ENCODE measurements around the gene KCNMA1.

The KCNMA1 gene

GRCh38 chr10:77644557-77645243, 7.1 kb upstream of the KCNMA1 start:
- H3K4me2 ChIP-seq (ENCODE audit: low read depth, low read length, poor library complexity, severe bottlenecking) = no peak overlapping the region
- no peaks in the 10 kb centered on the region for H3K36me3 ChIP-seq (ENCODE audit: low read length)
- no peaks in the 10 kb centered on the region for H3K27me3 ChIP-seq (ENCODE audit: low read length)
- H3K9ac ChIP-seq (ENCODE audit: low read length) = no peak overlapping the region
- no peak overlapping the region for H3K27ac ChIP-seq (ENCODE audit: low read depth, low read length)
- H3K9me2 ChIP-seq (replicated peaks; ENCODE audit: insufficient read depth, low read length) = no peaks in the 10 kb centered on the region
- H3K9me3 ChIP-seq (ENCODE audit: insufficient read depth, low read length) = no peaks in the 10 kb centered on the region
- H4K20me1 ChIP-seq (ENCODE audit: low read depth, low read length) = no peaks in the 10 kb centered on the region
- no peaks in the 10 kb centered on the region for H3K79me2 ChIP-seq (ENCODE audit: insufficient read depth, low read length)
- H3K4me3 ChIP-seq (ENCODE audit: insufficient read depth, low read length, poor library complexity, severe bottlenecking) = no peak overlapping the region
- no peak overlapping the region for H2AFZ ChIP-seq (ENCODE audit: low read depth, low read length, severe bottlenecking)
- H3F3A ChIP-seq (ENCODE audit: insufficient read depth) = no peaks in the 10 kb centered on the region
- TF ChIP-seq, protein P1, sequence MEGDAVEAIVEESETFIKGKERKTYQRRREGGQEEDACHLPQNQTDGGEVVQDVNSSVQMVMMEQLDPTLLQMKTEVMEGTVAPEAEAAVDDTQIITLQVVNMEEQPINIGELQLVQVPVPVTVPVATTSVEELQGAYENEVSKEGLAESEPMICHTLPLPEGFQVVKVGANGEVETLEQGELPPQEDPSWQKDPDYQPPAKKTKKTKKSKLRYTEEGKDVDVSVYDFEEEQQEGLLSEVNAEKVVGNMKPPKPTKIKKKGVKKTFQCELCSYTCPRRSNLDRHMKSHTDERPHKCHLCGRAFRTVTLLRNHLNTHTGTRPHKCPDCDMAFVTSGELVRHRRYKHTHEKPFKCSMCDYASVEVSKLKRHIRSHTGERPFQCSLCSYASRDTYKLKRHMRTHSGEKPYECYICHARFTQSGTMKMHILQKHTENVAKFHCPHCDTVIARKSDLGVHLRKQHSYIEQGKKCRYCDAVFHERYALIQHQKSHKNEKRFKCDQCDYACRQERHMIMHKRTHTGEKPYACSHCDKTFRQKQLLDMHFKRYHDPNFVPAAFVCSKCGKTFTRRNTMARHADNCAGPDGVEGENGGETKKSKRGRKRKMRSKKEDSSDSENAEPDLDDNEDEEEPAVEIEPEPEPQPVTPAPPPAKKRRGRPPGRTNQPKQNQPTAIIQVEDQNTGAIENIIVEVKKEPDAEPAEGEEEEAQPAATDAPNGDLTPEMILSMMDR (IDR thresholded peaks at IDR 0.05; ENCODE audit: insufficient read depth, low read length, poor library complexity, severe bottlenecking) = no peak
- no peak for TF ChIP-seq EZH2phosphoT487 (conservative IDR thresholded peaks at IDR 0.05; ENCODE audit: low read length)

DNA sequence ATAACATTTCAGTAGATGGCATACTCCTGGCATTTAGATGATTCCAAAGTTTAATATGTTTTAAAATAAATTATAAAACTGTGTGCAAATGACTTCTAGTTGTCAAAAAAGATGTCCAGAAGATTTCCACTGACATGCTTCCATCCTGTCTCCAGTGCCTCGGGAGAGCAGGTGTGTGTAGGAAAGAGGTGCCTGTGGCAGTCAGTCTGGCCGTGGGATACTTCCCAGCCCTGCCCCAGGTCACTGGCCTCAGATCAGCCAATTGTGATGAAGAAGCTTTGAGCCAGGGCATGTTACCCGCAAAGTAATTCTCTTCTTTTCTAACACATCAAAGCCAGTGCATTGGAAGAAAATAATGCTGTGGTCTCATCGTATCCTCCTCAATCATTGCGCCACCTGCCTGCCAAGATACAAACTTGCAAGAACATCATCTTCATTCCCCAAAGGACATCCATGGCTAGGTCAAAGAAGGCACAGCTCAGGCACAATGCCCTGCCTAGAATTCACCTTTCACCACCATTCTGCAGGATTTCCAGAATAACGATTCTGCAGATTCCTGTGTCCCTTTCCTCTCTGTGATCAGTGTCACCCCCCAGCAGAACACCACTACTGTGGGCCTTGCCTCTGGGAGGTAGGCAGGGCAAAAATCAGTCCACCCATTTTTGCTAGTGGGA, 6.3 kb upstream of the KCNMA1 start:
- no peak overlapping the region for H3K9ac ChIP-seq (ENCODE audit: low read length)
- H4K20me1 ChIP-seq (ENCODE audit: low read depth, low read length) = no peaks in the 10 kb centered on the region
- no peaks in the 10 kb centered on the region for H3K79me2 ChIP-seq (ENCODE audit: insufficient read depth, low read length)
- H3K4me2 ChIP-seq (ENCODE audit: low read depth, low read length, poor library complexity, severe bottlenecking) = no peak overlapping the region
- no peaks in the 10 kb centered on the region for H3F3A ChIP-seq (ENCODE audit: insufficient read depth)
- H3K27ac ChIP-seq (ENCODE audit: low read depth, low read length) = no peak overlapping the region
- no peak overlapping the region for H2AFZ ChIP-seq (ENCODE audit: low read depth, low read length, severe bottlenecking)
- no peaks in the 10 kb centered on the region for H3K27me3 ChIP-seq (ENCODE audit: low read length)
- TF ChIP-seq, protein P1 (IDR thresholded peaks at IDR 0.05; ENCODE audit: insufficient read depth, low read length, poor library complexity, severe bottlenecking) = peak; percentile 44
- no peak for TF ChIP-seq EZH2phosphoT487 (conservative IDR thresholded peaks at IDR 0.05; ENCODE audit: low read length)
- H3K9me2 ChIP-seq (replicated peaks; ENCODE audit: insufficient read depth, low read length) = no peaks in the 10 kb centered on the region
- H3K4me3 ChIP-seq (ENCODE audit: insufficient read depth, low read length, poor library complexity, severe bottlenecking) = no peak overlapping the region
- H3K9me3 ChIP-seq (ENCODE audit: insufficient read depth, low read length) = no peaks in the 10 kb centered on the region
- H3K36me3 ChIP-seq (ENCODE audit: low read length) = no peaks in the 10 kb centered on the region

- Histone ChIP-seq H3K79me2 (ENCODE audit: insufficient read depth, low read length) (no peaks in the 10 kb centered on the region), H3K27me3 (ENCODE audit: low read length) (no peaks in the 10 kb centered on the region), H3K4me2 (ENCODE audit: low read depth, low read length, poor library complexity, severe bottlenecking) (no peak overlapping the region), H3K36me3 (ENCODE audit: low read length) (no peaks in the 10 kb centered on the region), H3K9me2 (replicated peaks; ENCODE audit: insufficient read depth, low read length) (no peaks in the 10 kb centered on the region), H3K9me3 (ENCODE audit: insufficient read depth, low read length) (no peaks in the 10 kb centered on the region), H3F3A (ENCODE audit: insufficient read depth) (no peaks in the 10 kb centered on the region), H3K9ac (ENCODE audit: low read length) (no peak overlapping the region), H3K4me3 (ENCODE audit: insufficient read depth, low read length, poor library complexity, severe bottlenecking) (no peak overlapping the region), H3K27ac (ENCODE audit: low read depth, low read length) (no peak overlapping the region), H2AFZ (ENCODE audit: low read depth, low read length, severe bottlenecking) (no peak overlapping the region), H4K20me1 (ENCODE audit: low read depth, low read length) (no peaks in the 10 kb centered on the region)
- TF ChIP-seq, protein P1 (IDR thresholded peaks at IDR 0.05; ENCODE audit: insufficient read depth, low read length, poor library complexity, severe bottlenecking) = peak; percentile 47
- TF ChIP-seq EZH2phosphoT487 (conservative IDR thresholded peaks at IDR 0.05; ENCODE audit: low read length) = no peak
These were observed 4.3 kb upstream of the KCNMA1 start for GRCh38 chr10:77641788-77642397.

Data from SU-DHL-6 (cell line).